CD14-positive monocyte (primary cell): ENCODE measurements around the gene BCL2L1. TPM values are rescaled to one million over a fixed set of nuclear protein-coding genes. Genes with fewer than 3 reads are reported as not detected.

ENCODE experiments used
- DNase-seq, 3 donors: peaks; one replicate each; pipeline ENCODE4 v3.0.0-alpha.2; 2011 to 2022
- H2AFZ ChIP-seq: 2 replicates; pipeline ENCODE4 v1.6.0; 2012; ENCODE audit warnings: mild to moderate bottlenecking, low read depth, low read length, inconsistent platforms; ENCODE audit not compliant: insufficient read depth, poor library complexity, severe bottlenecking
- H3K27ac ChIP-seq, 2 donors: 1 replicate in 1 of 2; 2 replicates in 1 of 2; pipeline ENCODE4 v1.5.1; 2012 to 2013; ENCODE audit warnings: low read length in 2 of 2, control low read depth in 1 of 2, inconsistent platforms in 1 of 2, low read depth in 1 of 2, mild to moderate bottlenecking in 1 of 2
- H3K27me3 ChIP-seq, 2 donors: one replicate each; pipeline versions ENCODE4 v1.6.0 to v1.6.1; 2011 to 2013; ENCODE audit warnings: low read length in 2 of 2; ENCODE audit not compliant: control insufficient read depth in 2 of 2, insufficient read depth in 2 of 2
- H3K36me3 ChIP-seq, 2 donors: replicated peaks in 1 of 2; 1 replicate in 1 of 2; 2 replicates in 1 of 2; pipeline versions ENCODE4 v1.5.1 to v1.6.1; 2012 to 2013; ENCODE audit warnings: low read length in 2 of 2, control low read depth in 1 of 2, inconsistent platforms in 1 of 2, mild to moderate bottlenecking in 1 of 2; ENCODE audit not compliant: insufficient read depth in 2 of 2, control insufficient read depth in 1 of 2
- H3K4me1 ChIP-seq, 2 donors: 1 replicate in 1 of 2; 2 replicates in 1 of 2; pipeline versions ENCODE4 v1.5.1 to v1.6.1; 2012 to 2013; ENCODE audit warnings: low read length in 2 of 2, control low read depth in 1 of 2, inconsistent platforms in 1 of 2, mild to moderate bottlenecking in 1 of 2, moderate library complexity in 1 of 2; ENCODE audit not compliant: insufficient read depth in 2 of 2, control insufficient read depth in 1 of 2
- H3K4me2 ChIP-seq: replicated peaks from 2 replicates; pipeline ENCODE3; 2012; ENCODE audit warnings: low read length, moderate library complexity, mild to moderate bottlenecking; ENCODE audit not compliant: poor library complexity, severe bottlenecking; ENCODE audit errors: extremely low read depth
- H3K4me3 ChIP-seq, 3 experiments: fragments of 200-600 bp in 1 of 3; sonication (generic) in 1 of 3; replicated peaks in 1 of 3; 1 replicate in 2 of 3; 2 replicates in 1 of 3; pipeline ENCODE4 v1.5.1; 2011 to 2013; ENCODE audit warnings: low read length in 3 of 3, mild to moderate bottlenecking in 3 of 3, control low read depth in 2 of 3, low read depth in 2 of 3, inconsistent platforms in 1 of 3, moderate library complexity in 1 of 3
- H3K79me2 ChIP-seq: 2 replicates; pipeline ENCODE4 v1.6.0; 2012; ENCODE audit warnings: mild to moderate bottlenecking, control low read depth, inconsistent platforms, low read length, moderate library complexity; ENCODE audit not compliant: insufficient read depth
- H3K9ac ChIP-seq: 2 replicates; pipeline ENCODE4 v1.6.0; 2017; ENCODE audit warnings: low read length, mild to moderate bottlenecking; ENCODE audit not compliant: insufficient read depth, poor library complexity, severe bottlenecking
- H3K9me3 ChIP-seq, 2 donors: replicated peaks in 1 of 2; 1 replicate in 1 of 2; 2 replicates in 1 of 2; pipeline versions ENCODE4 v1.5.1 to v1.6.1; 2012 to 2013; ENCODE audit warnings: low read length in 2 of 2, control low read depth in 1 of 2; ENCODE audit not compliant: control insufficient read depth in 1 of 2, insufficient read depth in 1 of 2
- H4K20me1 ChIP-seq: 2 replicates; pipeline ENCODE4 v1.6.0; 2012; ENCODE audit warnings: mild to moderate bottlenecking, low read length, control low read depth, moderate library complexity; ENCODE audit not compliant: insufficient read depth
- H3K27ac Mint-ChIP-seq, 7 donors: one replicate each; pipeline ENCODE4 v1.8.0; 2020; ENCODE audit warnings: mild to moderate bottlenecking in 7 of 7, mixed read lengths in 7 of 7, moderate library complexity in 6 of 7, inconsistent platforms in 2 of 7
- H3K27me3 Mint-ChIP-seq, 3 donors: one replicate each; pipeline ENCODE4 v1.8.0; 2021 to 2022; ENCODE audit warnings: low read depth in 3 of 3, mild to moderate bottlenecking in 3 of 3, mixed read lengths in 3 of 3, moderate library complexity in 3 of 3, inconsistent platforms in 1 of 3
- H3K36me3 Mint-ChIP-seq, 2 donors: one replicate each; pipeline ENCODE4 v1.8.0; 2020; ENCODE audit warnings: mixed read lengths in 2 of 2, inconsistent platforms in 1 of 2, mild to moderate bottlenecking in 1 of 2
- H3K4me1 Mint-ChIP-seq: one replicate; pipeline ENCODE4 v1.8.0; 2020; ENCODE audit warnings: mild to moderate bottlenecking, mixed read lengths
- H3K4me3 Mint-ChIP-seq, 2 donors: one replicate each; pipeline ENCODE4 v1.8.0; 2020; ENCODE audit warnings: mild to moderate bottlenecking in 2 of 2, mixed read lengths in 2 of 2, moderate library complexity in 1 of 2
- H3K9me3 Mint-ChIP-seq, 7 donors: one replicate each; pipeline ENCODE4 v1.8.0; 2020 to 2022; ENCODE audit warnings: mixed read lengths in 7 of 7, mild to moderate bottlenecking in 6 of 7, moderate library complexity in 6 of 7, inconsistent platforms in 2 of 7
- WGBS: methylation state at CpG from one replicate; pipeline ENCODE4 v1.1.5; 2013; ENCODE audit warnings: missing lambda C conversion rate; ENCODE audit not compliant: insufficient coverage; 5-methylcytosine and 5-hydroxymethylcytosine counted together
- intact Hi-C, 2 donors: fragments of 100-400 bp; cut with micrococcal nuclease; formaldehyde crosslinking; loops; one replicate each; pipeline versions ENCODE4 v1.15.0 to v1.15.1; 2023
- polyA plus RNA-seq, 3 donors: library from polyadenylated mRNA; depleted of rRNA in 1 of 3; unstranded in 2 of 3; stranded (reverse) in 1 of 3; fragments of 300-500 nt in 2 of 3; fragments of >200 nt in 1 of 3; fragmentation: Illumina TruSeq in 2 of 3; gene quantifications; 1 replicate in 2 of 3; 2 replicates in 1 of 3; pipeline ENCODE4 v1.2.3, GENCODE V29; 2012 to 2021
- TF ChIP-seq, protein P1 (sequence below): fragments of 200-600 bp; IDR thresholded peaks from one replicate; pipeline ENCODE4 v1.8.0; 2022; ENCODE audit warnings: antibody characterized with exemption, mild to moderate bottlenecking

The BCL2L1 gene
- polyA plus RNA-seq, 3 donors, result 12.4 to 16.8 (median 14.3) TPM

DNA sequence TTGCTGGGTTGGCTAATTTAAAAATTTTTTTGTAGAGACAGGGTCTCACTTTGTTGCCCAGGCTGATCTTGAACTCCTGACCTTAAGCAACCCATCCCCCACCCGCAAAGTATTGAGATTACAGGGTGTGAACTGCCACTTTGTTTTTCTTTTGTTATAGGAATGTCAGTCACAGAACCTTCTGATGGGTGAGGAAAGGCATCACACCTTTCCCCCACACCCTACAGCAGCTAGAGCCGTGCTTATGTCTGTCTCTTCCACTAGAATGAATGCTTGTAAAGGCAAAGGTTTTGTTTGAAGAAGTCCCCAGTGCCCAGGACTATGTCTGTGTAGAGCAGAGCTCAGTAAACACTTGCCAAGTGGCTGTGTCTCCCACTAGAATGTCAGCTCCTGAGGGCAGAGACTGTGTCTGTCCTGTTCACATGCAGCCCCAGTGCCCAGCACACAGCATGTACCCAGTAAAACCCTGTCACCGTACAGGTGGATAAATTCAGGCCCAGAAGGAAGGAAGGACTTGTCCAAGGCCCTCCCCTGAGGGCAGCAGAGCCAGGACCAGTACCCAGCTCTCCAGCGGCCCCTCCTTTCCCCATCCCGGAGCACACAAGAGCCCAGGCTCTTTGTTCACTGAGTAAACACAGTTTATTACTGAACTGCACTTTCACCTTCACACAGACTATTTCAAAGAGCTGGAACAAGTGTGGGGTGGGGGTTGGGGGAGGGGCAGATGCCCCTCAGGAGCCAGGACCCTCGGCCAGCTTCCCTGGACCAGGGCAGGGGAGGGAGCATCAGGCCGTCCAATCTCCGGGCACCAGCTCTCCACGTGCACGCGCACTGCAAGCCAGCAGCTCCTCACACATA is 58.6 kb downstream of the BCL2L1 start:
- H3K27me3 Mint-ChIP-seq, result peaks cover 3 to 5% (median 4%) of the 10 kb centered on the region in 3 donors
- WGBS, result 85% methylated on average over 4 of the region's 11 CpGs
- no peaks in the 10 kb centered on the region for H3K9me3 Mint-ChIP-seq
- Histone ChIP-seq H3K27me3 (no peaks in the 10 kb centered on the region), H2AFZ (no peak overlapping the region), H3K4me2 (no peak overlapping the region), H3K27ac (no peak overlapping the region), H3K4me1 (peaks cover 19 to 38% of the 10 kb centered on the region in 2 donors), H3K36me3 (peaks cover 16 to 28% of the 10 kb centered on the region in 2 donors), H3K9me3 (no peaks in the 10 kb centered on the region), H3K4me3 (no peak overlapping the region), H4K20me1 (peaks cover 13% of the 10 kb centered on the region), H3K9ac (no peak overlapping the region), H3K79me2 (no peaks in the 10 kb centered on the region)
- TF ChIP-seq, protein P1, sequence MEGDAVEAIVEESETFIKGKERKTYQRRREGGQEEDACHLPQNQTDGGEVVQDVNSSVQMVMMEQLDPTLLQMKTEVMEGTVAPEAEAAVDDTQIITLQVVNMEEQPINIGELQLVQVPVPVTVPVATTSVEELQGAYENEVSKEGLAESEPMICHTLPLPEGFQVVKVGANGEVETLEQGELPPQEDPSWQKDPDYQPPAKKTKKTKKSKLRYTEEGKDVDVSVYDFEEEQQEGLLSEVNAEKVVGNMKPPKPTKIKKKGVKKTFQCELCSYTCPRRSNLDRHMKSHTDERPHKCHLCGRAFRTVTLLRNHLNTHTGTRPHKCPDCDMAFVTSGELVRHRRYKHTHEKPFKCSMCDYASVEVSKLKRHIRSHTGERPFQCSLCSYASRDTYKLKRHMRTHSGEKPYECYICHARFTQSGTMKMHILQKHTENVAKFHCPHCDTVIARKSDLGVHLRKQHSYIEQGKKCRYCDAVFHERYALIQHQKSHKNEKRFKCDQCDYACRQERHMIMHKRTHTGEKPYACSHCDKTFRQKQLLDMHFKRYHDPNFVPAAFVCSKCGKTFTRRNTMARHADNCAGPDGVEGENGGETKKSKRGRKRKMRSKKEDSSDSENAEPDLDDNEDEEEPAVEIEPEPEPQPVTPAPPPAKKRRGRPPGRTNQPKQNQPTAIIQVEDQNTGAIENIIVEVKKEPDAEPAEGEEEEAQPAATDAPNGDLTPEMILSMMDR, result no peak
- H3K36me3 Mint-ChIP-seq, result peaks cover 25 to 26% of the 10 kb centered on the region in 2 donors
- no peak overlapping the region for H3K4me3 Mint-ChIP-seq
- intact Hi-C loops, result no loop called here
- H3K27ac Mint-ChIP-seq, result peak overlapping the region in 2 of 7 donors; percentile 30 to 60
- H3K4me1 Mint-ChIP-seq, result peaks cover 34% of the 10 kb centered on the region
- no peak for DNase-seq

GRCh38 chr20:31663524-31663837 is 59.2 kb downstream of the BCL2L1 start:
- intact Hi-C loops, result no loop called here
- TF ChIP-seq, protein P1, result no peak
- DNase-seq, result no peak
- no peak overlapping the region for H3K4me2 ChIP-seq
- no peak overlapping the region for H3K9ac ChIP-seq
- no peaks in the 10 kb centered on the region for H3K27me3 ChIP-seq
- Mint-ChIP-seq H3K9me3 (no peaks in the 10 kb centered on the region), H3K27ac (peak overlapping the region in 2 of 7 donors; percentile 41 to 46), H3K36me3 (peaks cover 25 to 26% of the 10 kb centered on the region in 2 donors), H3K4me1 (peaks cover 36% of the 10 kb centered on the region), H3K27me3 (peaks cover 4 to 6% (median 6%) of the 10 kb centered on the region in 3 donors), H3K4me3 (no peak overlapping the region)
- peaks cover 16 to 27% of the 10 kb centered on the region in 2 donors for H3K36me3 ChIP-seq
- no peak overlapping the region for H3K27ac ChIP-seq
- H2AFZ ChIP-seq, result no peak overlapping the region
- H3K9me3 ChIP-seq, result no peaks in the 10 kb centered on the region
- 100% methylated on average over 1 of the region's 2 CpGs for whole genome bisulfite sequencing
- H3K4me1 ChIP-seq, result peaks cover 19 to 38% of the 10 kb centered on the region in 2 donors
- no peak overlapping the region for H3K4me3 ChIP-seq
- no peaks in the 10 kb centered on the region for H3K79me2 ChIP-seq
- H4K20me1 ChIP-seq, result peaks cover 13% of the 10 kb centered on the region
